DOHH2 (cell line): ENCODE data around the gene FLACC1.

Experiments
- H3F3A ChIP-seq: fragments of 200-600 bp; sonication (generic), shearing (Covaris generic); 2 replicates; pipeline ENCODE4 v1.6.0; 2016; ENCODE audit warnings: antibody characterized with exemption, mild to moderate bottlenecking; ENCODE audit not compliant: control insufficient read depth, insufficient read depth
- H3K27ac ChIP-seq: fragments of 200-600 bp; sonication (generic); 2 replicates; pipeline ENCODE4 v1.5.1; 2014; ENCODE audit warnings: low read depth, mild to moderate bottlenecking, low read length, moderate library complexity
- H3K27me3 ChIP-seq: fragments of 200-600 bp; sonication (generic); 2 replicates; pipeline ENCODE4 v1.6.1; 2014; ENCODE audit warnings: mild to moderate bottlenecking, low read length, mixed read lengths; ENCODE audit not compliant: control insufficient read depth
- H3K36me3 ChIP-seq: fragments of 200-600 bp; sonication (generic); 2 replicates; pipeline ENCODE4 v1.6.1; 2014; ENCODE audit warnings: mild to moderate bottlenecking, low read length, moderate library complexity, mixed read lengths; ENCODE audit not compliant: control insufficient read depth
- H3K4me1 ChIP-seq: fragments of 200-600 bp; sonication (generic); 2 replicates; pipeline ENCODE4 v1.6.1; 2014; ENCODE audit warnings: mild to moderate bottlenecking, low read length, mixed read lengths; ENCODE audit not compliant: control insufficient read depth
- H3K4me2 ChIP-seq: fragments of 200-600 bp; sonication (generic); 2 replicates; pipeline ENCODE4 v1.6.0; 2014; ENCODE audit warnings: mild to moderate bottlenecking, low read length, moderate library complexity
- H3K4me3 ChIP-seq: fragments of 200-600 bp; sonication (generic); 2 replicates; pipeline ENCODE4 v1.5.1; 2014; ENCODE audit warnings: mild to moderate bottlenecking, low read length, mixed read lengths
- H3K79me2 ChIP-seq: fragments of 200-600 bp; sonication (generic); 2 replicates; pipeline ENCODE4 v1.6.1; 2014; ENCODE audit warnings: mild to moderate bottlenecking, low read length, mixed read lengths; ENCODE audit not compliant: control insufficient read depth
- H3K9me2 ChIP-seq: fragments of 200-600 bp; sonication (generic); replicated peaks from 2 replicates; pipeline ENCODE4 v1.6.1; 2014; ENCODE audit warnings: mild to moderate bottlenecking, low read length, mixed read lengths; ENCODE audit not compliant: control insufficient read depth
- H3K9me3 ChIP-seq: fragments of 200-600 bp; sonication (generic); 2 replicates; pipeline ENCODE4 v1.6.1; 2014; ENCODE audit warnings: antibody characterized with exemption, low read length, mixed read lengths; ENCODE audit not compliant: control insufficient read depth, insufficient read depth
- H4K20me1 ChIP-seq: fragments of 200-600 bp; sonication (generic); 2 replicates; pipeline ENCODE4 v1.6.0; 2014; ENCODE audit warnings: low read depth, mild to moderate bottlenecking, antibody characterized with exemption, low read length, moderate library complexity; ENCODE audit not compliant: control insufficient read depth, insufficient read depth
- EZH2phosphoT487 ChIP-seq: fragments of 200-600 bp; sonication (generic); IDR thresholded peaks from 2 replicates; pipeline ENCODE4 v1.6.1; 2017; ENCODE audit warnings: borderline replicate concordance, mild to moderate bottlenecking, antibody characterized with exemption, low read length, moderate library complexity, mixed read lengths
- TF ChIP-seq, protein P1 (sequence below): fragments of 200-600 bp; sonication (generic); IDR thresholded peaks from one replicate; pipeline ENCODE4 v1.5.1; 2014; ENCODE audit warnings: antibody characterized with exemption, mild to moderate bottlenecking, low read depth, low read length; ENCODE audit not compliant: poor library complexity, severe bottlenecking

The FLACC1 gene

DNA sequence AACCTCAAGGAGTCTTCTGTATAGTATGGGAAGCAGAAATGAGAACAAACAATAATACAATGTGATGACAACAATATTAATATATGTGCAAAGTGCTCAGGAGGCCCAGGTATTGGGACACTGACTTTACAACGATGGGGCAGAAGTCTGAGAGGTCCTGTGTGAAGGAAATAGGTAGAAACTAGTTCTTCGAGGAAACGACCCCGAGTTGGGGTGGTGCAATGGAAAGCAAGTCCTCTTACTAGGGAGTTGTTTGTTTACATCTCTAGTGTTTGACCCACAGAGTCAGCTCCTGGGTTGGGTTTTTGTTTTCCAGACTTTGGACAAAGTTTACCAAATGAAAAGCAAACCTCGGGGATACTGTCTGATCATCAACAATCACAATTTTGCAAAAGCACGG lies 80.6 kb downstream of the FLACC1 start:
- Histone ChIP-seq H3K9me2 (no peaks in the 10 kb centered on the region), H3K4me3 (no peak overlapping the region), H3K4me1 (no peaks in the 10 kb centered on the region), H4K20me1 (no peaks in the 10 kb centered on the region), H3F3A (no peaks in the 10 kb centered on the region), H3K27me3 (no peaks in the 10 kb centered on the region), H3K79me2 (no peaks in the 10 kb centered on the region), H3K4me2 (no peak overlapping the region), H3K9me3 (no peaks in the 10 kb centered on the region), H3K36me3 (peaks cover 64% of the 10 kb centered on the region), H3K27ac (no peak overlapping the region)
- TF ChIP-seq, protein P1, sequence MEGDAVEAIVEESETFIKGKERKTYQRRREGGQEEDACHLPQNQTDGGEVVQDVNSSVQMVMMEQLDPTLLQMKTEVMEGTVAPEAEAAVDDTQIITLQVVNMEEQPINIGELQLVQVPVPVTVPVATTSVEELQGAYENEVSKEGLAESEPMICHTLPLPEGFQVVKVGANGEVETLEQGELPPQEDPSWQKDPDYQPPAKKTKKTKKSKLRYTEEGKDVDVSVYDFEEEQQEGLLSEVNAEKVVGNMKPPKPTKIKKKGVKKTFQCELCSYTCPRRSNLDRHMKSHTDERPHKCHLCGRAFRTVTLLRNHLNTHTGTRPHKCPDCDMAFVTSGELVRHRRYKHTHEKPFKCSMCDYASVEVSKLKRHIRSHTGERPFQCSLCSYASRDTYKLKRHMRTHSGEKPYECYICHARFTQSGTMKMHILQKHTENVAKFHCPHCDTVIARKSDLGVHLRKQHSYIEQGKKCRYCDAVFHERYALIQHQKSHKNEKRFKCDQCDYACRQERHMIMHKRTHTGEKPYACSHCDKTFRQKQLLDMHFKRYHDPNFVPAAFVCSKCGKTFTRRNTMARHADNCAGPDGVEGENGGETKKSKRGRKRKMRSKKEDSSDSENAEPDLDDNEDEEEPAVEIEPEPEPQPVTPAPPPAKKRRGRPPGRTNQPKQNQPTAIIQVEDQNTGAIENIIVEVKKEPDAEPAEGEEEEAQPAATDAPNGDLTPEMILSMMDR: no peak
- no peak for TF ChIP-seq EZH2phosphoT487

DNA sequence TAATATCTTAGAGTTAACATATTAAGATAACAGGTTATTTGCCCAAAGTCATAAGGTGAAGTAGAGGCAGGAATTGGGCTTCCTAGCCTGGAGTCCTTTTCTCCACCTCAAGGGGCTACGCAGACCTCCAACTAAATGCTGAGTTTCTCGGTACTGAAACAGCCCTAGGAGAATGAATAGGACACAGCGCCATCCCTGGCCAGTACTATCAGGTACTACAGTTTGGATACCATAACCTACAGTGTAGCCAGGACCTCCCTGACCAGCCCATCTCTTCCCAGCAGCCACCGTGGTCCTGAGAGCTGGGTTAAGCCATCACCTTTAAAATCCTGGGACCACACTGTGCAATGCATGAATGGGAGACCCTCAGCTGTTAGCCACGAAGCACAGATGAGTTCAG lies 81.2 kb downstream of the FLACC1 start:
- Histone ChIP-seq H3K9me2 (no peaks in the 10 kb centered on the region), H3K4me2 (no peak overlapping the region), H3K4me1 (no peaks in the 10 kb centered on the region), H3K4me3 (no peak overlapping the region), H3K9me3 (no peaks in the 10 kb centered on the region), H3K27me3 (no peaks in the 10 kb centered on the region), H3K27ac (no peak overlapping the region), H3K36me3 (peaks cover 69% of the 10 kb centered on the region), H3F3A (no peaks in the 10 kb centered on the region), H4K20me1 (no peaks in the 10 kb centered on the region), H3K79me2 (no peaks in the 10 kb centered on the region)
- no peak for TF ChIP-seq EZH2phosphoT487
- TF ChIP-seq, protein P1: peak; percentile 19

DNA sequence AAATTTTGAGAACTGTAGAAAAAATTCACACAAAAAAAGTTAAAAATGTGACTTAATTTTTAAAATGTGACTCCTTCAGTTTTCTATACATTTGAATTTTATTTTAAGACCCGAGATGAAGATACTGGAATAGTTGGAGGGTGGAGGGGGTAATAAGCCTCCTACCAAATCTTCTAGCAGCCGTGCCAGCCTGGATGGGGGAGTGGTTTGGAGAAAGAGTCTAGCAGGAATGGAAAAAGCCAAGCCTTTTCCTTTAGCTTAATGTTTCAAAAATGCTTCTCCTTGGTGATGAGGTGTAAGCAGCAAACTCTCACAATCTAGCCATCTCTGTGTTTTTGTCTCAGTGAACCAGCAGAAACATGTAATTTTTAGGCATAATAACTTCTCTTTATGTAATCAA lies 82.1 kb downstream of the FLACC1 start:
- Histone ChIP-seq H3K4me3 (no peak overlapping the region), H3K27me3 (no peaks in the 10 kb centered on the region), H3F3A (no peaks in the 10 kb centered on the region), H3K9me3 (no peaks in the 10 kb centered on the region), H3K4me2 (no peak overlapping the region), H3K36me3 (peaks cover 78% of the 10 kb centered on the region), H3K9me2 (no peaks in the 10 kb centered on the region), H3K79me2 (no peaks in the 10 kb centered on the region), H3K27ac (no peak overlapping the region), H4K20me1 (no peaks in the 10 kb centered on the region), H3K4me1 (no peaks in the 10 kb centered on the region)
- TF ChIP-seq, protein P1: no peak
- no peak for TF ChIP-seq EZH2phosphoT487

DNA sequence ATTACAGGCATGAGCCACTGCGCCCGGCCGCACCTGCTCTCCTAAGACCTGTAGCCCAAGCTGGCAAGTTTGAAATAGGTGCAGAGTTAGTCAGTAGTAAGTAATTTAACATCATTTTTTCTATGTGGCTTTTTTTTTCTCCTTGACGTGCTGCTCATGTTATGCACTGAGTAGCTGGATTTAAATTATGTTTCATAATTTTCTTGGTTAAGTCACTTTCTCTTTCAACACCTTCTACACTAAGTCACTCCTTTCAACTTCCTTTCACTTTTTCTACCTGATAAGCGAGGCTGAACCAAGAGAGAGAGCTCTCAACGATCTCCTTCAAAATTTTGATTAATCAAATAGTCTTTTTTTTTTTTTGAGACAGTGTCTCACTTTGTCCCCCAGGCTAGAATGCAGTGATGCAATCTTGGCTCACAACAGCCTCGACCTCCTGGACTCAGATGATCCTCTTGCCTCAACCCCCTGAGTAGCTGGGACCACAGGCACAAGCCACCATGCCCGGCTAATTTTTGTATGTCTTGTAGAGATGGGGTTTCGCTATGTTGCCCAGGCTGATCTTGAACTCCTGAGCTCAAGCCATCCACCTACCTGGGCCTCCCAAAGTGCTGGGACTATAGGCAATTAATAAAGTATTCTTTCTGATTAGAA lies 83.7 kb downstream of the FLACC1 start:
- H4K20me1 ChIP-seq: no peaks in the 10 kb centered on the region
- no peaks in the 10 kb centered on the region for H3K27me3 ChIP-seq
- no peak overlapping the region for H3K4me2 ChIP-seq
- no peaks in the 10 kb centered on the region for H3K9me3 ChIP-seq
- TF ChIP-seq, protein P1: no peak
- no peak for TF ChIP-seq EZH2phosphoT487
- no peaks in the 10 kb centered on the region for H3K9me2 ChIP-seq
- H3K4me3 ChIP-seq: no peak overlapping the region
- H3F3A ChIP-seq: no peaks in the 10 kb centered on the region
- H3K27ac ChIP-seq: no peak overlapping the region
- no peaks in the 10 kb centered on the region for H3K4me1 ChIP-seq
- H3K36me3 ChIP-seq: peaks cover 77% of the 10 kb centered on the region
- no peaks in the 10 kb centered on the region for H3K79me2 ChIP-seq
